COLO829 (cell line): ENCODE data around the gene IPMK.
A peak's percentile ranks its signal among the peaks of the same experiment; 100 is the strongest.
"Not testable (repeated sequence)": the region's sequence is repeated elsewhere in the genome, so short reads cannot be mapped to it uniquely, and the experiment has no call there.

Experiments used
- DNase-seq: peaks from one replicate; pipeline ENCODE4 v3.0.0; 2012; ENCODE audit warnings: low spot score

The IPMK gene

DNA sequence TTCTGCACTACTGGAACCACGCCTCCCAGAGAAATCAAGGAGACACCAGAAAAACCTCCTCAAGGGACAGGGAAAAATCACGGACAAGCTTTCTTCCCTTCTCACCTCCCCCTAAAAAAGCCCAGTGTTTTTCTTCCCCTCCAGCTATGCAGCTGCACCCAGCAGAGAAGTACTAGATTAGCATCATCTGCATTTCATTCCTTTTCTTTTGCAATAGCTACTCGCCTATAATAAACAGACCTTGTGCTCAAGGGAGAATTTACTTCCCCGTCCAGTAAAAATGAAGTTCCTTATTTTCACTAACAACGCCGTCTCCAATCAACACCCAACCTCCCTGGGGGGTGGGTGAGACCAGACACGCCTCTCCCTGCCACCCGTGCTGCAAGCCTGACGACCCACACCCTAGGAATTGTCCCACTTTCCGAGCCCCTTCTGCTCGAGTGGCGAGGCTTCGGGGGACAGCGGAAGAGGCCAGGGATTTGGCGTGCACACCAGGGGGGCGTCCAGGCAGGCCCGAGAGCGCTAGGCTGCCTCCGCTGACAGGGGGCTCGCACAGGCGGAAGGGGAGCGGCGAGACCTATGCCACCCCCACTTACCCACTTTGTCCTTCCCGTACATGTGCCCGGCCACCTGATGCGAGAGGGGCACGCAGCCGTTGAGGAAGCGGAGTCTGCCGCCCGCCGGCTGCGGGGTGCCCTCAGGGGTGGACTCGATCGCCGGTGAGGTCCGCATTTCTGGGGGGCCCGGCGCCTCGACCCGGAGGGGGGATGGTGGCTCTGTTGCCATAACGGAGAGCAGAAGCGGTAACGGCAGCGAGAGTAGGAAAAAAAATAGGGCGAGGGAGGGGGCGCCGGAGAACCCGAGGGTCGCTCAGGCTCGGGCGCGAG is 625 bp downstream of the IPMK start:
- no peak for DNase-seq

DNA sequence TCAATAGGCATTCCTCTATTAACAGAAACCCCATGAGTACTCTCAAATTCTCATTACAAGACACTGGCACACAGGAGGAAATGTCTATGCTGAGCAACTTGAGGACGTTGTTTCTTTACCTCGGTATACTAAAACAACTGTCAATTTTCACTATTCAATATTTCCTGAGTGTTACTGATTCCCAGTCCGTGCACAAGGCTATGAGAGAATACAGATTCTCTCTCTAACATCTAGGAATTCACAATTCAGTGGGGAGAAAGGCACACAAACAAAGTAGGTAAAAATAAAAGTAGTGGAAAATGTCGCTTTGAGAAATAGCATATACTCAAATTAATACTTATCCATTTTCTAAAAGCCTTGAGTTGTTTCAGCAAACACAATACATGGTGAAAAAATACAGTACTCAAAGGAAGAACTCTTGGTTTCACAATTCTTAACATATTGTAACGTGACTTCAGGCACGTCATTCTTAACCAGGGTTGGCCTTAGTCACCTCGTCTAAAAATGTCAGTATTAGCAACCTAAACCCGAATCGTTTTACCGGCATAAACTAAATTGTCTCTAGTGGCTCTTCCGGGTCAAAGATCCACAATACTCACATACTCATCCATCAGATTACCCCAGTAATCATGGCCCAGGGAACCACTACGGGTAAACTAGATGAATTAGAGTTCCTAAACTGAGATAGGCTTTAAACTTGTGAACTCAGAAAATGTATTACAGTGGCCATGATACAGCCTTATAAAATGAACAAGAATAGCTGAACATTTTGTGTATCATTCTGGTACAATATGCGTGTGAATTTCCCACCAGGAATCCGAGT is 1.5 kb downstream of the IPMK start:
- DNase-seq = no peak

DNA sequence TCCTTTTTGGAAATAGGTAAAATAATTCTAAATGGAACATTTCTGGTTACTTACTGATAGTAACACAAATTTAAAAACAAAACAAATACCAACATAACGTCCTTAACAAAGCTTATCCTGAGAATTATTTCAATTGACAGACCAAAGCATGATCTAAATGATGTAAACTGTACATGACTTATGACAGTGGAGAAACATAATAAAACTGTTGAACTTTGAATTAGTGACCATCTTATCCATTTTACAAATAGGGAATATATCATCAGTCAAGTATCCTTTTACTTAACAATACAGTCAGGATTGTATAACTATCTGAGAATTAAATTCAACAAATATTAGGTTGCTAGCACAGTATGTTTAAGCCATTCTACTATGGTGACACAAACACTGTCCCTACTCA is 2.4 kb downstream of the IPMK start:
- no peak for DNase-seq

DNA sequence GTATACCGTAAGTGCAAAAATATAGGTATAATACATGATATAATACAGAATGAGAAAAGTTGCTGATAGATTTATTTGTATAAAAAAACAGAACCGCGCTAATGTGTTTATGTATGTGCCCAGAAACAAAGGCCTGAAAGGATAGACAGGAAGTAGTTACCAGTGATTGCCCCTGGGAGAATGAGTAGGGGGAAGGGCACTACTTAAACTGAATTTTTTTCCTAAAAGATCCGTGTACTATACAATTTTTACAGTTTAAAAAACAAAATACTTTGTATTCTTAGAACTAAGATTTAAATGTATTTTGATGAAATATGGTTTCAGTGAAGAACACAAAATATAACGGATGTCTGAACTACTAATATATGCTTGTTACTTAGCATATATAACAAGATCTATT is 2.9 kb downstream of the IPMK start:
- DNase-seq = no peak

DNA sequence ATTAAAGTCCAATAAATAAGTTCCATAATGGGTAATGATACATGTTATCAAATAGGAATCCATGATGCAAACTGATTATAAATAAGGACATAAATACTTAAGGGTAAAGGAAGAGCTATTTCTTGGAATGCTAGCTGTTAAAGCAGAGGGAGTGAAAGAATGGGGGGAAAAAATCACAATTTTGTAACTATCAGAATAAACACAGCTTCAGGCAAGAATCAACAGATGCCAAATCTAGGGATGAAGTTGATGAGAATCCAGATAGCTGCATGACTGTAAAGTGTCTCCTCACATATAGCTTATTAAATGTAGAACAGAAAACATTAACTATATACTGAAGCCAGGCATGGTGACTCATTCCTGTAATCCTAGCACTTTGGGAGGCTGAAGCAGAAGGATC is 4.9 kb downstream of the IPMK start:
- no peak for DNase-seq

DNA sequence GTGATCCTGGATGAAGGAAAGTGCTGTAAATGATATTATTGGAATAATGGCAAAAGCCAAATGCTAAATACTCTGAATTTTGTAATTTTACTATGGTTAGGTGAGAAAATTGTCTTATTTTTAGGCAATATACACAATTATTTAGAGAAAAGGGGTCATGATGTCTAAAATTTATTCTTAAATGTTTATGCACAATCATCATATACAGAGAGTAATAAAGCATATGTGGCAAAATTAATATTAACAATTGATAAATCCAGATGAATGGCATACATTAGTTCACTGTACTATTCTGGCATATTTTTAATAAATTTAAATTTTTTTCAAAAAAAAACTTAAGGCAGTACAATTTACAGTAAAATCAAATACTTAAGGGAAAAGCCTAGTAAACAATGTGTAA is 7.4 kb downstream of the IPMK start:
- no peak for DNase-seq

DNA sequence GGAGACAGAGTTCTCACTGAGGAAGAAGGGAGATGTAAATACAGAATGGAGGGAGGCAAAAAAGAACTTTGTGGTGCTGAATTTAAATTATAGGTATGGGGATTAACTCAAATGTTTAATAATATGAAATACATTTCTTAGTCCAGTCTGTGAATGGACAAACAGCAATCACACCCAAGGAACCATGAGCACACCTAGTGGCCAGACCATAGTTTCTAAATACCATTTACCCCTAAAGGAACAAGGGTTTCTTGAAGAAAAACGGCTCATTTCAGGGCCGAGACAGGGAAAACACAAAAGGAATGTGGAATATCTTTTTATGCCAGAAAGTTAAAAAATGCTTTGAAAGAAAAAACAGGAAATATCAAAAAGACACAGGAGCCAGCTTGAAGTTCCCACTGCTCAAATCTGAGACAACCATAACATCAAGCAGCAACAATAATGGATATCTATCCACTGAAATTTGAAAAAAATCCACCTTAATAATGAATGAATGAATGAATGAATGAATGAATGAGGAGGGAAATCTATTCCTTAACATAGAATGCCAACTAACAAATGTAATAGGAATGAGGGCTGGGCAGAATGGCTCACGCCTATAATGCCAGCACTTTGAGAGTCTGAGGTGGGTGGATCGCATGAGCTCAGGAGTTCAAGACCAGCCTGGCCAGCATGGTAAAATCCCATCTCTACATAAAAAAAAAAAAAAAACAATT is 8.6 kb downstream of the IPMK start:
- DNase-seq = no peak

DNA sequence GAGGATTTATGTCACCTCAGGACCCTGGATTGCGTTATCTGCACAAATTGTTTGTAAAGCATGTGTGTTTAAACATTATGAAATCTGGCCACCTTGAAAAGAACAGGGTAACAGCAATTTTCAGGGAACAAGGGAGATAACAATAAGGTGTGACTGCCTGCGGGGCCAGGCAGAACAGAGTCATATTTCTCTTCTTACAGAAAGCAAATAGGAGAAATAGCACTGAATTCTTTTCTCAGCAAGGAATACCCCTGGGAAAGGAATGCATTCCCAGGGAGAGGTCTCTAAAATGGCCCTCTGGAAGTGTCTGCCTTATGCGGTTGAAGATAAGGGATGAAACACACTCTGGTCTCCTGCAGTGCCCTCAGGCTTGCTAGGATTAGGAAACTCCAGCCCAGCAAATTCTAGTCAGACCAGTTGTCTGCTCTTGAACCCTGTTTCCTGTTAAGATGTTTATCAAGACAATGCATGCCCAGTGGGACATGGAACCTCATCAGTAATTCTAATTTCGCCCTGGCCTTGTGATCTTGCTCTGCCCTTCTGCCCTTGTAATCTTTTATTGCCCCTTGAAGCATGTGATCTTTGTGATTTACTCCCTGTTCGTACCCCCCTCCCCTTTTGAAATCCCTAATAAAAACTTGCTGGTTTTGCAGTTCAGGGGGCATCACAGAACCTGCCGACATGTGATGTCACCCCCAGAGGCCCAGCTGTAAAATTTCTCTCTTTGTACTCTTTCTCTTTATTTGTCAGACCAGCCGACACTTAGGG is 11.5 kb downstream of the IPMK start:
- DNase-seq = not testable (repeated sequence)

DNA sequence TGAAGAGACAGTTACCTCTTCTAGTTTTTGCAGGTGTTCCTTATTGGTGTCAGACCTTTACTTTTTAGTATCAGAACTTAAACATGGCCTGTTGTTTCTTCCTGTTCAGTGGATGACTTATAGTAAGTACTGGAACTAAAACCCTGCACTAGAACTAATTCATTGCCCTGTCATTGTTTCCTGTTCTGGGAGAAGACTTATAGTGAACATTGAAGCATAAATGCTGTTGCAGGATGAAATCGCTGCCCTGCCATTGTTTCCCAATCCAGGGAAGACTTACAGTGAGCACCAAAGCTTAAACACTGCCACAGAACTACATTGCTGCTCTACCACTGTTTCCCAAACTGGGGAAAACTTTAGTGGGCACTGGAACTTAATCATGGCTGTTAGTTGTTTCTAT is 13.1 kb downstream of the IPMK start:
- DNase-seq = no peak

DNA sequence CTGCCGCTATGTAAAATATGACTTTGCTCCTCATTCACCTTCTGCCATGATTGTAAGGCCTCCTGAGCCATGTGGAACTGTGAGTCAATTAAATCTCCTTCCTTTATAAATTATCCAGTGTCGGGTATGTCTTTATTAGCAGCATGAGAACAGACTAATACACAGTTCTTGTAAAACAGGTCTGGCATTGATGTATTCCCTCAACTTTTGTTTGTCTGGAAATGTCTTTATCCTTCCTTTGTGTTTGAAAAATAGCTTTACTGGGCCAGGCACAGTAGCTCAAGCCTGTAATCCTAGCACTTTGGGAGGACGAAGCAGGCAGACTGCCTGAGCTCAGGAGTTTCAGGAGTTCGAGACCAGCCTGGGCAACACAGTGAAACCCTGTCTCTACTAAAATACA is 14.5 kb downstream of the IPMK start:
- no peak for DNase-seq

DNA sequence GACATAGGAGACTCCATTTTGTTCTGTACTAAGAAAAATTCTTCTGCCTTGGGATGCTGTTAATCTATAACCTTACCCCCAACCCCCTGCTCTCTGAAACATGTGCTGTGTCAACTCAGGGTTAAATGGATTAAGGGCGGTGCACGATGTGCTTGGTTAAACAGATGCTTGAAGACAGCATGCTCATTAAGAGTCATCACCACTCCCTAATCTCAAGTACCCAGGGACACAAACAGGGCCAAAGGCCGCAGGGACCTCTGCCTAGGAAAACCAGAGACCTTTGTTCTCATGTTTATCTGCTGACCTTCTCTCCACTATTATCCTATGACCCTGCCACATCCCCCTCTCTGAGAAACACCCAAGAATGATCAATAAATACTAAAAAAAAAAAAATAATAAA is 23.0 kb downstream of the IPMK start:
- DNase-seq = not testable (repeated sequence)

DNA sequence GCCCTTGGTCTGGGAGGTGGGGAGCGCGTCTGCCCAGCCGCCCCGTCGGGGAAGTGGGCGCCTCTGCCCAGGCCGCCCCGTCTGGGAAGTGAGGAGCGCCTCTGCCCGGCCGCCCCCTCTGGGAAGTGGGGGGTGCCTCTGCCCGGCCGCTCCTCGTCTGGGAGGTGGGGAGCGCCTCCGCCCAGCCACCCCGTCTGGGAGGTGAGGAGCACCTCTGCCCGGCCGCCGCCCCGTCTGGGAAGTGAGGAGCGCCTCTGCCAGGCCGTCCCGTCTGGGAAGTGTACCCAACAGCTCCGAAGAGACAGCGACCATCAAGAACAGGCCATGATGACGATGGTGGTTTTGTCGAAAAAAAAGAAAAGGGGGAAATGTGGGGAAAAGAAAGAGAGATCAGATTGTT is 23.5 kb downstream of the IPMK start:
- DNase-seq = not testable (repeated sequence)

DNA sequence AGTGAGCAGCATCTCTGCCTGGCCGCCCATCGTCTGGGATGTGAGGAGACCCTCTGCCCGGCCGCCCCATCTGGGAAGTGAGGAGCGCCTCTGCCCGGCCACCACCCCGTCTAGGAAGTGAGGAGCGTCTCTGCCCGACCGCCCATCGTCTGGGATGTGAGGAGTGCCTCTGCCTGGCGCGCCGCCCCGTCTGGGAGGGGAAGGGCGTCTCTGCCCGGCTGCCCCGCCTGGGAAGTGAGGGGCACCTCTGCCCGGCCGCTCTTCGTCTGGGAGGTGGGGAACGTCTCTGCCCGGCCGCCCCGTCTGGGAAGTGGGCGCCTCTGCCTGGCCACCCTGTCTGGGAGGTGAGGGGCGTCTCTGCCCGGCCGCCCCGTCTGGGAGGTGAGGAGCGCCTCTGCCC is 23.9 kb downstream of the IPMK start:
- not testable (repeated sequence) for DNase-seq

DNA sequence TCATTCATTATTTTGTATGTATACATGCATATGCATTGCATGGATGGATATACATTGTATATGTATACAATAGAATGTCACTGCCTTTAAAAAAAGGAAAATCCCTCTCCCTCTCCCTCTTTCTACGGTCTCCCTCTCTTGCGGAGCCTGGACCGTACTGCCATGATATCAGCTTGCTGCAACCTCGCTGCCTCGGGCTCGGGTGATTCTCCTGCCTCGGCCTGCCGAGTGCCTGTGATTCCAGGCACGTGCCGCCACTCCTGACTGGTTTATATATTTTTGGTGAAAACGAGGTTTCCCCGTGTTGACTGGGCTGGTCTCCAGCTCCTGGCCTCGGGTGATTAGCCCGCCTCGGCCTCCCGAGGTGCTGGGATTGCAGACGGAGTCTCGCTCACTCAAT is 24.4 kb downstream of the IPMK start:
- DNase-seq = no peak

DNA sequence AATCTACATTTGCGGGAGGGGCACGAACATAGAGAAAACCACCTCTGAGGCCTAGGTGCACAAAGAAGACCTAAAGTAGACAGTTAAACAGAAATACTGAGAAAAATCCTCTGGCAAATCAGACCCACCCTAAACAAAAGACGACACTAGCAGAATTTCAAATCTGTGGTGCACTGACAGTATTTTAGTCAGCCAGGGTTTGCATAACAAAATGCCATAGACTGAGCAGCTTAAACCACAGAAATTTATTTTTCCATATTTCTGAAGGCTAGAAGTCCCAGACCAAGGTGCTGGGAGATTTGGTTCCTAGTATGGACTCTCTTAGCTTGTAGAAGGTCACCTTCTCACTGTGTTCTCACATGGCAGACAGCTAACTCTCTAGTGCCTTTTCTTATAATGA is 26.3 kb downstream of the IPMK start:
- no peak for DNase-seq

DNA sequence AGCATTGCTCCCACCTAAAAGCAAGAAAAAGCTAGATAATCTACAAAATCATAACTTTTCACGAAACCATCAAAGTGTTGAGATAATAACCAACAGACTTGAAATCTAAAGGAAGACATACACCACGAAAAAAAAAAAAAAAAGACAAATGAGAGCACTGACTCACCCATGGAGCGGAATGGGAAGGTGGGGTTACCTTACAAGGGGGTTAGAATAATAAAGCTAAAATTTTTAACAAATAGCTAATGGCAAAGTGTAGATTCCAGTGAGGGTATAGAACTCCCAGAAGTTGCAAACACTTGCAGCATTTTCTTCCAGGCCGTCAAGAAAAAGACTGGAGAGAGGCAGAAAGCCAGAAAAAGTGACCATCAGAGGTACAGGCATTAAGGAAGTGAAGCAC is 27.2 kb downstream of the IPMK start:
- DNase-seq = no peak

DNA sequence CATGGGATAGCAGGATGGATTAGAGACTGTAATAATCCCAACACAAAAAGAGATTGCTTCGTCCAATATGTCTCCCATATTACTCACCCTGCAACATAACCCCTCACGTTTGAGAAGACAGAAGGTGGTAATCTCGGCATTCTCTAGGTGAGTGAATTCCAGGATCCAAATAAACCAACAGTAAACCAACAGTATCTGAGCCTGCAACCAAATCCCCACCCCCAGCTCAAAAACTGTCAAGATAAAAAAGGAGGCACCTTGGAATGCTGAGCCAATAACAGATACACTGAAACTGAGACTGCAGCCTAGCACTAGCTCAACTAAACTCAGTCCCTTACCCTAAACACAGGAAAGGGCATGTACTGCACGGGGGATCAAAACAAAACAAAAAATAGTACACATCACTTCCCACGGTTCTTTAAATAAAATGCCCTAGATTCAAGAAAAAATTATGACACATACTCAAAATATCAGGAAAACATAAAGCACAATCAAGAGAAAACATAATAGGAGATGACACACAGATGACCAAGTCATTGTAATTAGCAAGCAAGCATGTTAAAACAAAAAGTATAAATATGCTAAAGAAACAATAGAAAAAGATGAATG is 28.0 kb downstream of the IPMK start:
- DNase-seq = no peak

DNA sequence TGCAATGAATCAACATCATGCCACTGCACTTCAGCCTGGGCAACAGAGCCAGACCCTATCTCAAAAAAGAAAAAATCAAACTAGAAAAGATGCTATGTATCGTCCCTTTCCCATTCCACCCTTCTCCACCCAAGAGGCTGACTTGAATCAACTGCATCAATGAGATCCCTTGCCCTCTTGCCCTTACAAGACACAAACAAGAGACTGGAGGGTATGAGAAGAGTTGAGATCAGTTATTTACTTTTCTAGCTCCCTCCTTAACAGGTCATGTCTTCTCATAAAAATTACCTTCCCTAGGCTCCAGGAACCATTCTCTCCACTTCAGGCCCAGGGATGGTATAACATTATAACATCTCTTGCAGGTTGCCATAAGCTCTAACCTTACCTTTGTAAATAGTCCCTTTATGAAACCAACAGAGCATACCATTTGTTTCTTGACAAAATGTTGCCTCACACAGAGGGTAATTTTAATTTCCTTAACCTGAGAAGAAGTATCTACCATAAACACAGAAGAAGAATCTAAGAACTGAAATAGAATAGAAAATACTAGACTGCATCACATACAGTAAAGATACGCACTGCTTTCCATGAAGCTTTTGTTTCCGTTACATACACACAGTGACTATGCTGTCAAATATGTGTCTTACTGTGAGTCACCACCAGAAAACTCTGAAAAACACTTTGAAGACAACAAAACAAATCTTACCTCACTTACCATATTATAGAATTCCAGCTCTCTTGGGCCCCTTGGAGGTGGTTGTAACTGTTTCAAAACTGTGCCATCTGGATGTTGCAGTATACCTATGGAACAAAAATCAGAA is 30.5 kb downstream of the IPMK start:
- peak; percentile 26 for DNase-seq

DNA sequence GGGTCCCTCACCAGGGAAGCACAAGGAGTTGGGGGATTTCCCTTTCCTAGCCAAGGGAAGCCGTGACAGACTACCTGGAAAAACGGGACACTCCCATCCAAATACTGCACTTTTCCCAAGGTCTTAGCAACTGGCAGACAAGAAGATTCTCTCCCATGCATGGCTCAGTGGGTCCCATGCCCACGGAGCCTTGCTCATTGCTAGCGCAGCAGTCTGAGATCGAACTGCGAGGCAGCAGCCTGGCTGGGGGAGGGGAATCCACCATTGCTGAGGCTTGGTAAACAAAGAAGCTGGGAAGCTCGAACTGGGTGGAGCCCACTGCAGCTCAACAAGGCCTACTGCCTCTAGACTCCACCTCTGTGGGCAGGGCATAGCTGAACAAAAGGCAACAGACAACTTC is 37.8 kb downstream of the IPMK start:
- not testable (repeated sequence) for DNase-seq

DNA sequence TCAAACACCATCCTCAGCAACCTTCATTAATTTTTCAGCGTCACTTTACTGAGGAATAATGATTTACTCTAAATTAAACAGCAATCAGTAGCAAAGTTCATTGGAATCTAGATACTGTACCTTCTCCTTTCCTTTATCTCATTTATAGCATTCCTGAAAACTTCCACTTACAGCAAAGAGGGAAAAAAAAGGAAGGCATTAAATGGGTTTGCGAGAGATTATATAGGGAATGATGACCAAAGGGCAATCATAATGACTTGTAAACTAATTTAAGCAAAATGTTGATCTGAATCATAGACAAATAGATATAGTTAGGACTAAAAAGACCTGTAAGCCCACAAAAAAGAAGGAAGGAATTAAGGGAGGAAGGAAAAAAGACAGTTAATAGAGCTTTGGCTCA is 42.0 kb downstream of the IPMK start:
- DNase-seq = no peak
